Measurements from ENCODE around the gene NUDT1. TPM values are rescaled to one million over a fixed set of nuclear protein-coding genes. Genes with fewer than 3 reads are reported as not detected.
A peak's percentile ranks its signal among the peaks of the same experiment; 100 is the strongest.

Gene NUDT1
- total RNA-seq, 2 donors from 2014 or later = 56.0 to 84.7 TPM

GRCh38 chr7:2237109-2237602, 4.9 kb upstream of the NUDT1 start:
- no peak for TF ChIP-seq CTCF (conservative IDR thresholded peaks at IDR 0.05)
- H3K27me3 Mint-ChIP-seq (ENCODE audit: insufficient read depth) = no peaks in the 10 kb centered on the region
- no peak overlapping the region for H3K9ac ChIP-seq (ENCODE audit: extremely low read depth, low read length, poor library complexity, severe bottlenecking)
- WGBS, 2 experiments (ENCODE audit: insufficient coverage in 1 of 2, insufficient read length in 1 of 2) = 91 to 92% methylated on average over 11 to 12 of the region's 12 CpGs
- H3K27ac Mint-ChIP-seq = no peak overlapping the region
- H3K36me3 Mint-ChIP-seq (ENCODE audit: low read depth) = peaks cover 56% of the 10 kb centered on the region
- peaks cover 4% of the 10 kb centered on the region for H3K4me1 Mint-ChIP-seq
- peaks cover 63% of the 10 kb centered on the region for H3K36me3 ChIP-seq (ENCODE audit: control insufficient read depth, insufficient read depth, low read length)
- H3K9me3 ChIP-seq (ENCODE audit: control insufficient read depth, low read length) = no peaks in the 10 kb centered on the region
- no peak overlapping the region for H3K4me3 Mint-ChIP-seq
- DNase-seq = no peak
- H3K27ac ChIP-seq (ENCODE audit: low read depth, low read length) = no peak overlapping the region
- H3K4me1 ChIP-seq (ENCODE audit: control insufficient read depth, insufficient read depth, low read length) = no peaks in the 10 kb centered on the region
- H3K9me3 Mint-ChIP-seq = no peaks in the 10 kb centered on the region
- H3K4me3 ChIP-seq (ENCODE audit: low read length) = no peak overlapping the region
- no peaks in the 10 kb centered on the region for H3K27me3 ChIP-seq (ENCODE audit: control insufficient read depth, insufficient read depth, low read length, poor library complexity, severe bottlenecking)

GRCh38 chr7:2239242-2239641, 2.8 kb upstream of the NUDT1 start:
- no peaks in the 10 kb centered on the region for H3K27me3 ChIP-seq (ENCODE audit: control insufficient read depth, insufficient read depth, low read length, poor library complexity, severe bottlenecking)
- no peaks in the 10 kb centered on the region for H3K9me3 ChIP-seq (ENCODE audit: control insufficient read depth, low read length)
- TF ChIP-seq CTCF (conservative IDR thresholded peaks at IDR 0.05) = no peak
- H3K9ac ChIP-seq (ENCODE audit: extremely low read depth, low read length, poor library complexity, severe bottlenecking) = no peak overlapping the region
- Mint-ChIP-seq H3K4me1 (peaks cover 8% of the 10 kb centered on the region), H3K36me3 (ENCODE audit: low read depth) (peaks cover 54% of the 10 kb centered on the region), H3K9me3 (no peaks in the 10 kb centered on the region), H3K27me3 (ENCODE audit: insufficient read depth) (no peaks in the 10 kb centered on the region), H3K27ac (no peak overlapping the region), H3K4me3 (peak overlapping the region; percentile 8)
- H3K4me3 ChIP-seq (ENCODE audit: low read length) = no peak overlapping the region
- WGBS, 2 experiments (ENCODE audit: insufficient coverage in 1 of 2, insufficient read length in 1 of 2) = 94 to 96% methylated on average over 15 to 17 of the region's 17 CpGs
- no peak for DNase-seq
- no peaks in the 10 kb centered on the region for H3K4me1 ChIP-seq (ENCODE audit: control insufficient read depth, insufficient read depth, low read length)
- no peak overlapping the region for H3K27ac ChIP-seq (ENCODE audit: low read depth, low read length)
- peaks cover 58% of the 10 kb centered on the region for H3K36me3 ChIP-seq (ENCODE audit: control insufficient read depth, insufficient read depth, low read length)

- no peaks in the 10 kb centered on the region for H3K9me3 Mint-ChIP-seq
- H3K27ac Mint-ChIP-seq = peak overlapping the region; percentile 96
- peak overlapping the region; percentile 91 for H3K4me3 Mint-ChIP-seq
- Histone ChIP-seq H3K4me1 (ENCODE audit: control insufficient read depth, insufficient read depth, low read length) (no peaks in the 10 kb centered on the region), H3K9me3 (ENCODE audit: control insufficient read depth, low read length) (no peaks in the 10 kb centered on the region), H3K27me3 (ENCODE audit: control insufficient read depth, insufficient read depth, low read length, poor library complexity, severe bottlenecking) (no peaks in the 10 kb centered on the region), H3K36me3 (ENCODE audit: control insufficient read depth, insufficient read depth, low read length) (peaks cover 24% of the 10 kb centered on the region), H3K4me3 (ENCODE audit: low read length) (peak overlapping the region; percentile 95), H3K9ac (ENCODE audit: extremely low read depth, low read length, poor library complexity, severe bottlenecking) (peak overlapping the region; percentile 74), H3K27ac (ENCODE audit: low read depth, low read length) (no peak overlapping the region)
- peak; percentile 83 for DNase-seq
- peaks cover 28% of the 10 kb centered on the region for H3K36me3 Mint-ChIP-seq (ENCODE audit: low read depth)
- H3K27me3 Mint-ChIP-seq (ENCODE audit: insufficient read depth) = no peaks in the 10 kb centered on the region
- H3K4me1 Mint-ChIP-seq = peaks cover 8% of the 10 kb centered on the region
- 14 to 16% methylated on average over 17 to 21 of the region's 21 CpGs for WGBS, 2 experiments (ENCODE audit: insufficient coverage in 1 of 2, insufficient read length in 1 of 2)
- peak; percentile 44 for TF ChIP-seq CTCF (conservative IDR thresholded peaks at IDR 0.05)
Observed at GRCh38 chr7:2242541-2243429, 759 bp downstream of the NUDT1 start.

Data from endodermal cell (in vitro differentiated cells).